GM23338 (cell line): ENCODE results near the gene SLC26A1. TPM values are rescaled to one million over a fixed set of nuclear protein-coding genes. Genes with fewer than 3 reads are reported as not detected.

Source experiments
- ATAC-seq: fragments of 200-7000 bp; cut with Tn5 transposase; 3 replicates; pipeline ENCODE4 v1.9.1; 2020
- DNase-seq: peaks from one replicate; pipeline ENCODE4 v3.0.0-alpha.2; 2015; ENCODE audit warnings: low spot score
- H2AFZ ChIP-seq: fragments of 200-600 bp; sonication (generic); 2 replicates; pipeline ENCODE4 v1.8.0; 2016; ENCODE audit warnings: antibody characterized with exemption, mild to moderate bottlenecking, moderate library complexity
- H3F3A ChIP-seq: fragments of 200-600 bp; sonication (generic); replicated peaks from 2 replicates; pipeline ENCODE4 v1.8.0; 2017; ENCODE audit warnings: antibody characterized with exemption, mixed run types, low read depth
- H3K27ac ChIP-seq: fragments of 200-600 bp; sonication (generic); 2 replicates; pipeline ENCODE4 v1.6.1; 2016; ENCODE audit warnings: low read depth
- H3K27me3 ChIP-seq: fragments of 200-600 bp; sonication (generic); 2 replicates; pipeline ENCODE4 v1.8.0; 2016; ENCODE audit warnings: mild to moderate bottlenecking, mixed run types, moderate library complexity; ENCODE audit not compliant: insufficient read depth
- H3K36me3 ChIP-seq: fragments of 200-600 bp; sonication (generic); 2 replicates; pipeline ENCODE4 v1.8.0; 2016; ENCODE audit warnings: mild to moderate bottlenecking; ENCODE audit not compliant: insufficient read depth
- H3K4me1 ChIP-seq: fragments of 200-600 bp; sonication (generic); 2 replicates; pipeline ENCODE4 v1.8.0; 2016; ENCODE audit warnings: mild to moderate bottlenecking, moderate library complexity; ENCODE audit not compliant: insufficient read depth
- H3K4me2 ChIP-seq: fragments of 200-600 bp; sonication (generic); 2 replicates; pipeline ENCODE4 v1.7.1; 2017; ENCODE audit warnings: mixed run types
- H3K4me3 ChIP-seq: fragments of 200-600 bp; sonication (generic); 2 replicates; pipeline ENCODE4 v1.6.1; 2016; ENCODE audit warnings: mixed run types
- H3K79me2 ChIP-seq: fragments of 200-600 bp; sonication (generic); replicated peaks from 2 replicates; pipeline ENCODE4 v1.8.0; 2017; ENCODE audit warnings: mild to moderate bottlenecking; ENCODE audit not compliant: insufficient read depth
- H3K9me2 ChIP-seq: fragments of 200-600 bp; sonication (generic); 2 replicates; pipeline ENCODE4 v1.8.0; 2017; ENCODE audit not compliant: insufficient read depth
- H4K20me1 ChIP-seq: fragments of 200-600 bp; sonication (generic); replicated peaks from 2 replicates; pipeline ENCODE4 v1.8.0; 2017; ENCODE audit warnings: mild to moderate bottlenecking; ENCODE audit not compliant: insufficient read depth
- H3K27ac Mint-ChIP-seq: 2 replicates; pipeline ENCODE4 v1.8.0; 2020; ENCODE audit warnings: inconsistent platforms, mild to moderate bottlenecking, moderate library complexity, mixed read lengths
- H3K27me3 Mint-ChIP-seq: 3 replicates; pipeline ENCODE4 v1.8.0; 2022; ENCODE audit warnings: low read depth, mild to moderate bottlenecking, moderate library complexity, mixed read lengths, inconsistent platforms; ENCODE audit not compliant: insufficient read depth, poor library complexity
- H3K36me3 Mint-ChIP-seq: 3 replicates; pipeline ENCODE4 v1.8.0; 2021; ENCODE audit warnings: low read depth, mild to moderate bottlenecking, inconsistent platforms, moderate library complexity, mixed read lengths
- H3K4me1 Mint-ChIP-seq: 3 replicates; pipeline ENCODE4 v1.8.0; 2020; ENCODE audit warnings: mild to moderate bottlenecking, inconsistent platforms, mixed read lengths
- H3K4me3 Mint-ChIP-seq: 3 replicates; pipeline ENCODE4 v1.8.0; 2021; ENCODE audit warnings: moderate library complexity, mild to moderate bottlenecking, inconsistent platforms, mixed read lengths
- H3K9me3 Mint-ChIP-seq: 3 replicates; pipeline ENCODE4 v1.8.0; 2020; ENCODE audit warnings: moderate library complexity, mild to moderate bottlenecking, inconsistent platforms, mixed read lengths
- CREB1 ChIP-seq: fragments of 250-450 bp; sonication (Bioruptor Pico); IDR thresholded peaks from 2 replicates; pipeline ENCODE4 v1.5.0; 2020; ENCODE audit warnings: low read depth, mild to moderate bottlenecking, moderate library complexity
- CTCF ChIP-seq, 2 experiments: fragments of 200-600 bp in 1 of 2; sonication (generic) in 1 of 2; conservative IDR thresholded peaks; 2 replicates each; pipeline versions ENCODE4 v1.5.1 to v1.6.1; 2016 to 2017; ENCODE audit warnings: antibody characterized with exemption in 2 of 2, low read depth in 2 of 2, mild to moderate bottlenecking in 2 of 2, moderate library complexity in 1 of 2
- EZH2 ChIP-seq: fragments of 200-600 bp; sonication (generic); IDR thresholded peaks from one replicate; pipeline ENCODE4 v1.8.0; 2017; ENCODE audit warnings: antibody characterized with exemption, mild to moderate bottlenecking, low read depth; ENCODE audit not compliant: unreplicated experiment
- EZH2phosphoT487 ChIP-seq: fragments of 200-600 bp; sonication (generic); IDR thresholded peaks from one replicate; pipeline ENCODE4 v1.8.1; 2018; ENCODE audit warnings: antibody characterized with exemption; ENCODE audit not compliant: unreplicated experiment
- JUNB ChIP-seq: IDR thresholded peaks from one replicate; pipeline ENCODE4 v1.6.1; 2016; ENCODE audit warnings: antibody characterized with exemption; ENCODE audit not compliant: unreplicated experiment
- NANOG ChIP-seq: IDR thresholded peaks from 2 replicates; pipeline ENCODE4 v1.6.1; 2016; ENCODE audit warnings: antibody characterized with exemption, borderline replicate concordance
- POLR2AphosphoS5 ChIP-seq: IDR thresholded peaks from 2 replicates; pipeline ENCODE4 v1.6.1; 2016; ENCODE audit warnings: antibody characterized with exemption, low read depth
- STAT1 ChIP-seq: IDR thresholded peaks from one replicate; pipeline ENCODE4 v1.6.1; 2016; ENCODE audit warnings: antibody characterized with exemption; ENCODE audit not compliant: unreplicated experiment
- ZNF114 ChIP-seq: fragments of 250-450 bp; sonication (Bioruptor Pico); IDR thresholded peaks from 2 replicates; pipeline ENCODE4 v1.5.0; 2020; ENCODE audit warnings: mild to moderate bottlenecking, moderate library complexity
- ZNF331 ChIP-seq: fragments of 250-450 bp; sonication (Bioruptor Pico); IDR thresholded peaks from 2 replicates; pipeline ENCODE4 v1.5.0; 2020; ENCODE audit warnings: low read depth, mild to moderate bottlenecking, moderate library complexity
- polyA plus RNA-seq: library from polyadenylated mRNA; unstranded; fragments of >200 nt; fragmentation: Nextera tagmentation; extraction: Ambion mirVana; gene quantifications from 2 replicates; pipeline ENCODE4 v1.2.1, GENCODE V29; 2016
- total RNA-seq: library from RNA; depleted of rRNA; stranded (reverse); fragments of >200 nt; shearing (Covaris generic); gene quantifications from 2 replicates; pipeline ENCODE4 v1.2.3, GENCODE V29; 2014
- TF ChIP-seq, protein P1 (sequence below): fragments of 250-450 bp; sonication (Bioruptor Pico); IDR thresholded peaks from 2 replicates; pipeline ENCODE4 v1.5.0; 2020; ENCODE audit warnings: mild to moderate bottlenecking, moderate library complexity
- TF ChIP-seq, protein P2 (sequence below): IDR thresholded peaks from 2 replicates; pipeline ENCODE4 v1.6.1; 2016; ENCODE audit warnings: antibody characterized with exemption
- TF ChIP-seq, protein P3 (sequence below): IDR thresholded peaks from one replicate; pipeline ENCODE4 v1.6.1; 2018; ENCODE audit warnings: antibody characterized with exemption; ENCODE audit not compliant: unreplicated experiment

The SLC26A1 gene
- total and polyA plus RNA-seq, 2 experiments from 2014 or later: 0.10 to 0.27 TPM

- no peaks in the 10 kb centered on the region for H3K79me2 ChIP-seq
- ATAC-seq (no peak), DNase-seq (no peak)
- no peaks in the 10 kb centered on the region for H3K4me1 ChIP-seq
- no peaks in the 10 kb centered on the region for H3K36me3 ChIP-seq
- H3K4me2 ChIP-seq: no peak overlapping the region
- no peak overlapping the region for H3K27ac ChIP-seq
- no peaks in the 10 kb centered on the region for H3K27me3 ChIP-seq
- H3K27me3 Mint-ChIP-seq: peaks cover 5% of the 10 kb centered on the region
- H3K4me1 Mint-ChIP-seq: no peaks in the 10 kb centered on the region
- no peak overlapping the region for H3K4me3 Mint-ChIP-seq
- H4K20me1 ChIP-seq: no peaks in the 10 kb centered on the region
- no peaks in the 10 kb centered on the region for H3F3A ChIP-seq
- TF ChIP-seq, protein P1, sequence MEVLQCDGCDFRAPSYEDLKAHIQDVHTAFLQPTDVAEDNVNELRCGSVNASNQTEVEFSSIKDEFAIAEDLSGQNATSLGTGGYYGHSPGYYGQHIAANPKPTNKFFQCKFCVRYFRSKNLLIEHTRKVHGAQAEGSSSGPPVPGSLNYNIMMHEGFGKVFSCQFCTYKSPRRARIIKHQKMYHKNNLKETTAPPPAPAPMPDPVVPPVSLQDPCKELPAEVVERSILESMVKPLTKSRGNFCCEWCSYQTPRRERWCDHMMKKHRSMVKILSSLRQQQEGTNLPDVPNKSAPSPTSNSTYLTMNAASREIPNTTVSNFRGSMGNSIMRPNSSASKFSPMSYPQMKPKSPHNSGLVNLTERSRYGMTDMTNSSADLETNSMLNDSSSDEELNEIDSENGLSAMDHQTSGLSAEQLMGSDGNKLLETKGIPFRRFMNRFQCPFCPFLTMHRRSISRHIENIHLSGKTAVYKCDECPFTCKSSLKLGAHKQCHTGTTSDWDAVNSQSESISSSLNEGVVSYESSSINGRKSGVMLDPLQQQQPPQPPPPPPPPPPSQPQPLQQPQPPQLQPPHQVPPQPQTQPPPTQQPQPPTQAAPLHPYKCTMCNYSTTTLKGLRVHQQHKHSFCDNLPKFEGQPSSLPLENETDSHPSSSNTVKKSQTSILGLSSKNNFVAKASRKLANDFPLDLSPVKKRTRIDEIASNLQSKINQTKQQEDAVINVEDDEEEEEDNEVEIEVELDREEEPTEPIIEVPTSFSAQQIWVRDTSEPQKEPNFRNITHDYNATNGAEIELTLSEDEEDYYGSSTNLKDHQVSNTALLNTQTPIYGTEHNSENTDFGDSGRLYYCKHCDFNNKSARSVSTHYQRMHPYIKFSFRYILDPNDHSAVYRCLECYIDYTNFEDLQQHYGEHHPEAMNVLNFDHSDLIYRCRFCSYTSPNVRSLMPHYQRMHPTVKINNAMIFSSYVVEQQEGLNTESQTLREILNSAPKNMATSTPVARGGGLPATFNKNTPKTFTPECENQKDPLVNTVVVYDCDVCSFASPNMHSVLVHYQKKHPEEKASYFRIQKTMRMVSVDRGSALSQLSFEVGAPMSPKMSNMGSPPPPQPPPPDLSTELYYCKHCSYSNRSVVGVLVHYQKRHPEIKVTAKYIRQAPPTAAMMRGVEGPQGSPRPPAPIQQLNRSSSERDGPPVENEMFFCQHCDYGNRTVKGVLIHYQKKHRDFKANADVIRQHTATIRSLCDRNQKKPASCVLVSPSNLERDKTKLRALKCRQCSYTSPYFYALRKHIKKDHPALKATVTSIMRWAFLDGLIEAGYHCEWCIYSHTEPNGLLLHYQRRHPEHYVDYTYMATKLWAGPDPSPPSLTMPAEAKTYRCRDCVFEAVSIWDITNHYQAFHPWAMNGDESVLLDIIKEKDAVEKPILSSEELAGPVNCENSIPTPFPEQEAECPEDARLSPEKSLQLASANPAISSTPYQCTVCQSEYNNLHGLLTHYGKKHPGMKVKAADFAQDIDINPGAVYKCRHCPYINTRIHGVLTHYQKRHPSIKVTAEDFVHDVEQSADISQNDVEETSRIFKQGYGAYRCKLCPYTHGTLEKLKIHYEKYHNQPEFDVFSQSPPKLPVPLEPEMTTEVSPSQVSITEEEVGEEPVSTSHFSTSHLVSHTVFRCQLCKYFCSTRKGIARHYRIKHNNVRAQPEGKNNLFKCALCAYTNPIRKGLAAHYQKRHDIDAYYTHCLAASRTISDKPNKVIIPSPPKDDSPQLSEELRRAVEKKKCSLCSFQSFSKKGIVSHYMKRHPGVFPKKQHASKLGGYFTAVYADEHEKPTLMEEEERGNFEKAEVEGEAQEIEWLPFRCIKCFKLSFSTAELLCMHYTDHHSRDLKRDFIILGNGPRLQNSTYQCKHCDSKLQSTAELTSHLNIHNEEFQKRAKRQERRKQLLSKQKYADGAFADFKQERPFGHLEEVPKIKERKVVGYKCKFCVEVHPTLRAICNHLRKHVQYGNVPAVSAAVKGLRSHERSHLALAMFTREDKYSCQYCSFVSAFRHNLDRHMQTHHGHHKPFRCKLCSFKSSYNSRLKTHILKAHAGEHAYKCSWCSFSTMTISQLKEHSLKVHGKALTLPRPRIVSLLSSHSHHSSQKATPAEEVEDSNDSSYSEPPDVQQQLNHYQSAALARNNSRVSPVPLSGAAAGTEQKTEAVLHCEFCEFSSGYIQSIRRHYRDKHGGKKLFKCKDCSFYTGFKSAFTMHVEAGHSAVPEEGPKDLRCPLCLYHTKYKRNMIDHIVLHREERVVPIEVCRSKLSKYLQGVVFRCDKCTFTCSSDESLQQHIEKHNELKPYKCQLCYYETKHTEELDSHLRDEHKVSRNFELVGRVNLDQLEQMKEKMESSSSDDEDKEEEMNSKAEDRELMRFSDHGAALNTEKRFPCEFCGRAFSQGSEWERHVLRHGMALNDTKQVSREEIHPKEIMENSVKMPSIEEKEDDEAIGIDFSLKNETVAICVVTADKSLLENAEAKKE (CRISPR knock-in tag): no peak
- no peak for TF ChIP-seq EZH2phosphoT487
- TF ChIP-seq NANOG: no peak
- no peak for TF ChIP-seq POLR2AphosphoS5
- no peak for TF ChIP-seq CTCF (conservative IDR thresholded peaks at IDR 0.05; ENCODE audit: low read depth in 2 of 2)
- TF ChIP-seq, protein P2, sequence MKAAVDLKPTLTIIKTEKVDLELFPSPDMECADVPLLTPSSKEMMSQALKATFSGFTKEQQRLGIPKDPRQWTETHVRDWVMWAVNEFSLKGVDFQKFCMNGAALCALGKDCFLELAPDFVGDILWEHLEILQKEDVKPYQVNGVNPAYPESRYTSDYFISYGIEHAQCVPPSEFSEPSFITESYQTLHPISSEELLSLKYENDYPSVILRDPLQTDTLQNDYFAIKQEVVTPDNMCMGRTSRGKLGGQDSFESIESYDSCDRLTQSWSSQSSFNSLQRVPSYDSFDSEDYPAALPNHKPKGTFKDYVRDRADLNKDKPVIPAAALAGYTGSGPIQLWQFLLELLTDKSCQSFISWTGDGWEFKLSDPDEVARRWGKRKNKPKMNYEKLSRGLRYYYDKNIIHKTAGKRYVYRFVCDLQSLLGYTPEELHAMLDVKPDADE: no peak
- no peak for TF ChIP-seq ZNF331 (CRISPR knock-in tag)
- TF ChIP-seq JUNB: no peak
- no peak for TF ChIP-seq EZH2
- no peak for TF ChIP-seq CREB1 (CRISPR knock-in tag)
- no peak for TF ChIP-seq ZNF114 (CRISPR knock-in tag)
- no peak for TF ChIP-seq STAT1
- TF ChIP-seq, protein P3, sequence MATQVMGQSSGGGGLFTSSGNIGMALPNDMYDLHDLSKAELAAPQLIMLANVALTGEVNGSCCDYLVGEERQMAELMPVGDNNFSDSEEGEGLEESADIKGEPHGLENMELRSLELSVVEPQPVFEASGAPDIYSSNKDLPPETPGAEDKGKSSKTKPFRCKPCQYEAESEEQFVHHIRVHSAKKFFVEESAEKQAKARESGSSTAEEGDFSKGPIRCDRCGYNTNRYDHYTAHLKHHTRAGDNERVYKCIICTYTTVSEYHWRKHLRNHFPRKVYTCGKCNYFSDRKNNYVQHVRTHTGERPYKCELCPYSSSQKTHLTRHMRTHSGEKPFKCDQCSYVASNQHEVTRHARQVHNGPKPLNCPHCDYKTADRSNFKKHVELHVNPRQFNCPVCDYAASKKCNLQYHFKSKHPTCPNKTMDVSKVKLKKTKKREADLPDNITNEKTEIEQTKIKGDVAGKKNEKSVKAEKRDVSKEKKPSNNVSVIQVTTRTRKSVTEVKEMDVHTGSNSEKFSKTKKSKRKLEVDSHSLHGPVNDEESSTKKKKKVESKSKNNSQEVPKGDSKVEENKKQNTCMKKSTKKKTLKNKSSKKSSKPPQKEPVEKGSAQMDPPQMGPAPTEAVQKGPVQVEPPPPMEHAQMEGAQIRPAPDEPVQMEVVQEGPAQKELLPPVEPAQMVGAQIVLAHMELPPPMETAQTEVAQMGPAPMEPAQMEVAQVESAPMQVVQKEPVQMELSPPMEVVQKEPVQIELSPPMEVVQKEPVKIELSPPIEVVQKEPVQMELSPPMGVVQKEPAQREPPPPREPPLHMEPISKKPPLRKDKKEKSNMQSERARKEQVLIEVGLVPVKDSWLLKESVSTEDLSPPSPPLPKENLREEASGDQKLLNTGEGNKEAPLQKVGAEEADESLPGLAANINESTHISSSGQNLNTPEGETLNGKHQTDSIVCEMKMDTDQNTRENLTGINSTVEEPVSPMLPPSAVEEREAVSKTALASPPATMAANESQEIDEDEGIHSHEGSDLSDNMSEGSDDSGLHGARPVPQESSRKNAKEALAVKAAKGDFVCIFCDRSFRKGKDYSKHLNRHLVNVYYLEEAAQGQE: no peak
- no peak overlapping the region for H2AFZ ChIP-seq
- H3K4me3 ChIP-seq: no peak overlapping the region
- H3K27ac Mint-ChIP-seq: no peak overlapping the region
- no peaks in the 10 kb centered on the region for H3K36me3 Mint-ChIP-seq
- H3K9me2 ChIP-seq: no peaks in the 10 kb centered on the region
- no peaks in the 10 kb centered on the region for H3K9me3 Mint-ChIP-seq
These were observed 38.1 kb upstream of the SLC26A1 start for GRCh38 chr4:1031346-1031745.
